Retinal pigment epithelial cell (primary cell): ENCODE measurements around the gene ADAMTS12.

Experiments
- DNase-seq: peaks from one replicate; pipeline ENCODE4 v3.0.0-alpha.2; 2010; ENCODE audit warnings: low read depth
- H3K4me3 ChIP-seq: 2 replicates; pipeline ENCODE4 v1.5.1; 2011; ENCODE audit warnings: mild to moderate bottlenecking, low read length, control low read depth, moderate library complexity
- CTCF ChIP-seq: conservative IDR thresholded peaks from 2 replicates; pipeline ENCODE4 v1.5.1; 2011; ENCODE audit warnings: low read depth, low read length, control low read depth, inconsistent platforms

Gene ADAMTS12

GRCh38 chr5:33595303-33595702 is 296.5 kb downstream of the ADAMTS12 start:
- no peak for DNase-seq
- H3K4me3 ChIP-seq: no peak overlapping the region
- no peak for TF ChIP-seq CTCF

- TF ChIP-seq CTCF: no peak
- no peak for DNase-seq
- H3K4me3 ChIP-seq: no peak overlapping the region
Measured at GRCh38 chr5:33594006-33594405, 297.8 kb downstream of the ADAMTS12 start.

GRCh38 chr5:33592245-33592644 is 299.5 kb downstream of the ADAMTS12 start:
- H3K4me3 ChIP-seq: no peak overlapping the region
- TF ChIP-seq CTCF: no peak
- no peak for DNase-seq

GRCh38 chr5:33588654-33589372 is 303.0 kb downstream of the ADAMTS12 start:
- peak; percentile 59 for TF ChIP-seq CTCF
- DNase-seq: no peak
- no peak overlapping the region for H3K4me3 ChIP-seq

GRCh38 chr5:33583332-33583731 is 308.5 kb downstream of the ADAMTS12 start:
- no peak for DNase-seq
- H3K4me3 ChIP-seq: no peak overlapping the region
- no peak for TF ChIP-seq CTCF

GRCh38 chr5:33582417-33582816 is 309.4 kb downstream of the ADAMTS12 start:
- TF ChIP-seq CTCF: no peak
- DNase-seq: no peak
- no peak overlapping the region for H3K4me3 ChIP-seq

- TF ChIP-seq CTCF: no peak
- no peak overlapping the region for H3K4me3 ChIP-seq
- no peak for DNase-seq
Measured at GRCh38 chr5:33579789-33580188, 312.0 kb downstream of the ADAMTS12 start.
